GM21390 (cell line): ENCODE measurements around the gene IGFLR1.
A peak's percentile ranks its signal among the peaks of the same experiment; 100 is the strongest.
"Not testable (repeated sequence)": the region's sequence is repeated elsewhere in the genome, so short reads cannot be mapped to it uniquely, and the experiment has no call there.

Experiments used
- ATAC-seq: cut with Tn5 transposase; IDR thresholded peaks from one replicate; pipeline ENCODE4 v1.9.1; 2021; ENCODE audit not compliant: unreplicated experiment

Gene IGFLR1

GRCh38 chr19:35712567-35713505 is 29.4 kb downstream of the IGFLR1 start:
- ATAC-seq, result peak; percentile 18

DNA sequence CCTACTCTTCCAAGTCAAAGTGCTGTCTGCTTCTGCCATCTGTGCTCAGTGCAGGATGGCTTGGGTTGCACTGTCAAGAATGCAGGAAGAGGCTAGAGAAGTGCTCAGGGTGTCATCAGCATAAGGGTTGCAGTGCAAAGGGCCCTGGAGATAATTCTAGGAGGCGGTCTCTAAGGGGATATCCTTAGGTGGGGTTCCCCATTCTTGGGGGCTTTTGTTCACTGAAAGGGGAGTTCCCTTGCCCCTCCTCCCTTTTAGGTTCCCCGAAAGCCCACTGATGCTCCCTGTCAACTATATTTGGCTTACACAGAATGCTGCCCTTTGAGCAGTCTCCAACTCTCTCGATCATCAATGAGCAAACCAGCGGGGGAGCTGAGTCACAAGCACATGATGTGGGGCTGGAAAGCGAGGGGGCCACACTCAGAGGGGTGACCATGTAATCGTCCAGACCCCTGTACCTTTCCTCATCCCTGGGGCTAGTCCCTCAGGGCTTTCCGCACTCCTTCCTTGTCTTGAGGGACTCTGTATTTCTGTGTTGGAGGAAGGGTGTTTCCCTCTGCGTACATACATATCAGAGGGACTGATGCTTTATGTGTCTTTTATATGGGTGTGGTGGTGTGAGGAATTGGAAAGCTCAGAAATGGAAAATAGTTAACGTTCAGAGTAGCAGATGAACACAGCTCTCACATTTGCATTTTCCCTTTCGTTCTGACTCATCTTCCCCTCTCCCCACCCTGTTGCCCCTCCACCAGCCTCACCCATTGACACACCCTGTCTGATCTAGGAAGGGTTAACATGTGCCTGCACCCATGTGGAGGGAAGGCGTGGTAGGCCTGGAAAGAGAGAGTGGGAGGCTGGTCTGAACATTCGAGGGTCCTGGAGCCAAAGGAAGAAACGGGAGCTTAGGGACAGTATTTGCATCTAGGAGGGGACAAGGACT is 31.2 kb downstream of the IGFLR1 start:
- ATAC-seq, result peak; percentile 37

DNA sequence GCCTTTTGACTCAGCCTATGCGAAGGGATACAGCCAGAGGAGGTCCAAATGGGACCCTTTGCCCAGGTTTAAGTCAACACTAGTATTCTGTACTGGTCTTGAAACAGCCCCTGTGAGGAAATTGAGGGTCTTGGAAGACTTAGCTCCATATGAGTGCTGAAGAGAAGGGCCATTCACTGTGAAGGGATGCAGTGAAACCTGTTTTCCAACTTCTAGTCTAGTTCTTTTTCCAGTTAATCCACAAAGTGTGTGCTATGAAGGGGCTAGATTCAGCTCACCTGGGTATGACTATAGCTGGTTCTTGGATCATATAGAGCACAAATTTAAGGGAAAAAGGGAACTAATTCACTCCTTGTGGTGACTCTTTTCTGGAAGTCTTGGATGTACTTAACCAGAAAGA is 33.9 kb downstream of the IGFLR1 start:
- no peak for ATAC-seq

DNA sequence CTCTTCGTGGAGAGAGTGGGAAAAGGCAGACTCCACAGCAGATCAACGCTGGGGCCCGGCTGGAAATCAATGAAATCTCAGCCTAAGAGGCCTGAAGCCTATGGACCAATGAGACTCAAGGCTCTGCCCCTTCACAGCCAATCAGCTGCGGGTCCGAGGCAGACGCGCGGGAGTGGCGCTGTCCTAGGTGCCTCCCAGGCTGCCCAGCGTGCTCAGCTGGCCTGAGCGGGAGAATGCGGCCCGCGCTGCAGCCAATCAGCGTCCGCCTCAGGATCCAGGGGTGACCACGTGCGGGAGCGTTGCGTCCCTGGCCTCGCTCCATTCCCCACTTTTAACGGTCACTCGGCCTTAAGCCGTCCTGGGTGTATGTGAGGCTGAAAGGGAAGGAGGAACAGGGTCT is 38.0 kb downstream of the IGFLR1 start, which contains the start of gene ZBTB32:
ZBTB32 (plus strand) TSS at position 341 of the 400 bp plus-strand sequence. CDS start 10,069 bp downstream, outside the sequence.
- no peak for ATAC-seq

GRCh38 chr19:35703343-35703742 is 38.9 kb downstream of the IGFLR1 start:
- no peak for ATAC-seq

DNA sequence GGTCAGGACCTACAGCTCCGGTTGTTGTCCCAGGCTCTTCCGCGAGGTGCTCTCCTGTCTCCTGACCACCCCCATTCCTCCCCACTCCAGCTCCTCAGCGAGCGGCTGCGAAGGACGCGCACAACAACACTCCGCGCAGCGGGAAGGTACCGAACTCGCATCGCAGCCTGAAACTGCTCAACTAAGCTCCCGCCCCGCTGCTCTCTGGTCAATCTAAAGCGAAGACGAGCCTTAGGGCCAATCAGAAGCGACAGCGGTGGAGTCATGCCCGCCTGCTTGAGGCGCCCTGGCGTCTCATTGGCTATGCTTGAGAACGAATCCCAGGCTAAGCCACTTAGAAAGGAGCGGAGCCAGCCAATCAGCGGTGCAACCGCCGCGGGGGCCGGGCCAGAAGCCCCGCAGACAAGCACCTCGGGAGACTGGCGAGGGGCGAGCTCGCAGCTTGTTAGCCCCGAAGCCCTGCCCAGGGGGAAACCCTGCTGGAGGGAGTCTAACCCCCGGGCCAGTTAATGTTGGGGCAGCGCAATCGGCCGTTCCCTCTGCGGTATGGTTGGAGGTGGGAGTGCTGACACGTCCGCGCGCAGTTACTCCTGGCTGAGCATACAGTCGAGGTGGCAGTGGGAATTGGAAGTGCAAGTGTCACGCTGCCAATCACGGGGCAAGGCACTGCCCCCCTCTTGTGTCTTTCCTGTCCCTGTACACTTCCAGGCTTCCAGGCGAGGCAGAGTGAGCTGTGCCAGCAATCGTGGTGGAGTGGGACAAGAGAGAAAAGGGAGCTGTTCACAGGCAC is 39.8 kb downstream of the IGFLR1 start:
- ATAC-seq, result peak; percentile 96

- ATAC-seq, result no peak
Observed at GRCh38 chr19:35696835-35697234, 45.4 kb downstream of the IGFLR1 start.

DNA sequence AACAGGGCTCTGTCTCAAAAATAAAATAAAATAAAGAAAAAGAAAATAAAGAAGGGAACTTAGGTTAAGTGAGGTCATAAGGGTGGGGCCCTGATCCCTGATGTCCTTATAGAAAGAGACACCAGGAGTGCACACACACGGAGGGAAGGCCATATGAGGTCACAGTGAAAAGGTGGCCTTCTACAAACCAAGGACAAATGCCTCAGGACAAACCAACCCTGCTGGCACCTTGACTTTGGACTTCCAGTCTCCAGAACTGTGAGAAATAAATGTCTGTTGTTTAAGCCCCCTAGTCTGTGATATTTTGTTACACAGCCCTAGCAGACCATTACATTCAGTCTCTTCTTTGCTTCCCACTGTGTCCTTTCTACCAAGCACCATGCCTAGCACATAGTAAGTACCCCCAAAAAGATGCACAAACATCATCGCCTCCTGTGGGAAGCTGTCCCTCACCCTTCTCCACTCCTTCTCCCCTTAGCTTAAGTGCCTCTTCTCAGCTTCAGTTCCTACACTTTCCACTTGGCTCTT is 46.3 kb downstream of the IGFLR1 start:
- ATAC-seq, result no peak

DNA sequence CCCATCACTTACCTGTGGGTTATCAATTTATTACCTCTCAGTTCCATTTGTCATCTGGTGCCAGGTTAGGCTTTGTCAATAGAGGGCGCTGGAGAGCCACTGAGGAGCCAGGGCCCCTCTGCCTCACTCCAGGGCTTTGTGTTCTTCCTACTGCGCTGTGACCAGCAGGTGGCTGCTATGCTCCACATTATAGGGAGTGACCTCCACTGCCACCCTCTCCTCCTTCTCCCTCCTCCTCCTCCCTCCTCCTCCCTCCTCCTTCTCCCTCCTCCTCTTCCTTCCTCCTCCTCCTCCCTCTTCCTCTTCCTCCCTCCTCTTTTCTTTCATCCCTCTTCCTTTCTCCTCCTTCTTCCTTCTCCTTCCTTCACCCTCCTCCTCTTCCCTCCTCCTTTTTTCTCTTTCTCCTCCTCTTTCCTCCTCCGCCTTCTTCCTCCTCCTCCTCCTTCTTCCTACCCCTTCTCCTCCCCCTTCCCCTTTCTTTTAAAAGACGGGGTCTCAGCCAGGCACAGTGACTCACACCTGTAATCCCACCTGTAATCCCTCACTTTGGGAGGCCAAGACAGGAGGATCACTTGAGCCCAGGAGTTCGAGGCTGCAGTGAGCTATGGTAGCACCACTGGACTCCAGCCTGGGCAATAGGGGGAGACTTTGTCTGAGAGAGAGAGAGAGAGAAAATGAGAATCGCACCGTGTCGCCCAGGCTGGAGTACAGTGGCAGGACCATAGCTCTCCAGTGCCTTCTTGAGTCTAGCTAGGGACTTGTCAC is 48.2 kb downstream of the IGFLR1 start:
- no peak for ATAC-seq

- ATAC-seq, result no peak
Observed at GRCh38 chr19:35693422-35693821, 48.8 kb downstream of the IGFLR1 start.

- ATAC-seq, result no peak
Observed at GRCh38 chr19:35692010-35692409, 50.2 kb downstream of the IGFLR1 start.

DNA sequence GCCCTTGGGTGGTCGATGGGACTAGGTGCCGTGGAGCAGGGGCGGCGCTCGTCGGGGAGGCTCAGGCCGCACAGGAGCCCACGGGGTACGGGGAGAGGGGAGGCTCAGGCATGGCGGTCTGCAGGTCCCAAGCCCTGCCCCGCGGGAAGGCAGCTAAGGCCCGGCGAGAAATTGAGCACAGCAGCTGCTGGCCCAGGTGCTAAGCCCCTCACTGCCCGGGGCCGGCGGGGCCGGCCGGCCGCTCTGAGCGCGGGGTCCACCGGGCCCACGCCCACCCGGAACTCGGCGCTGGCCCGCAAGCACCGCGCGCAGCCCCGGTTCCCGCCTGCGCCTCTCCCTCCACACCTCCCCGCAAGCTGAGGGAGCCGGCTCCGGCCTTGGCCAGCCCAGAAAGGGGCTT is 51.1 kb downstream of the IGFLR1 start:
- not testable (repeated sequence) for ATAC-seq

DNA sequence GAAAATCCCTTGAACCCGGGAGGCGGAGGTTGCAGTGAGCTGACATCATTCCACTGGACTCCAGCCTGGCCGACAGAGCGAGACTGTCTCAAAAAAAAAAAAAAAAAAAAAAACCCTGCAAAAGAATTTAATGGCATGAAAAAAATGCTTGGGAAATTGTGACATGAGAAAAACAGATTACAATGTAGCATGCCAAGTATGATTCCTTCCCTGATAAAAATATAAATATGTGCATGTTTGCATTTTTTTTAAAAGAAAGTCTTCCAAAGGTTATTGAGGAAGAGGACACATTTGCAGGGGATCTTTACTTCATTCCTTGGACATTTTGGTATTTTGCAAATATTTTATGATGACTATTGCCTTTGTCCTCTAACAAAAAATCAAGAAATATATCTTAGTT is 52.4 kb downstream of the IGFLR1 start:
- no peak for ATAC-seq
